HL-60 (cell line): Measurements from ENCODE around the gene AHI1.

ENCODE experiments used
- DNase-seq, 2 experiments: peaks; one replicate each; pipeline ENCODE4 v3.0.0-alpha.2; 2010 to 2020; ENCODE audit warnings: low read depth in 1 of 2, low spot score in 1 of 2
- H3K27ac ChIP-seq: fragments of 250-450 bp; sonication (Bioruptor Pico); replicated peaks from 2 replicates; pipeline ENCODE4 v1.5.1; 2020; ENCODE audit warnings: mild to moderate bottlenecking, moderate library complexity
- H3K27me3 ChIP-seq: fragments of 250-450 bp; sonication (Bioruptor Pico); 2 replicates; pipeline ENCODE4 v1.5.1; 2021; ENCODE audit warnings: mild to moderate bottlenecking, moderate library complexity; ENCODE audit not compliant: insufficient read depth, poor library complexity, severe bottlenecking
- H3K4me3 ChIP-seq: replicated peaks from 2 replicates; pipeline ENCODE4 v1.5.1; 2011; ENCODE audit warnings: mild to moderate bottlenecking, control low read depth, low read length; ENCODE audit not compliant: insufficient read depth
- CTCF ChIP-seq: IDR thresholded peaks from one replicate; pipeline ENCODE4 v1.5.1; 2011; ENCODE audit warnings: low read length, control low read depth, inconsistent platforms; ENCODE audit not compliant: insufficient read depth
- GABPA ChIP-seq: IDR thresholded peaks from 2 replicates; pipeline ENCODE4 v1.6.1; 2012; ENCODE audit warnings: low read depth
- POLR2AphosphoS5 ChIP-seq: IDR thresholded peaks from 2 replicates; pipeline ENCODE4 v1.6.1; 2012; ENCODE audit warnings: low read depth
- REST ChIP-seq: IDR thresholded peaks from 2 replicates; pipeline ENCODE4 v1.6.1; 2012; ENCODE audit warnings: low read depth; ENCODE audit not compliant: insufficient replicate concordance
- SPI1 ChIP-seq: IDR thresholded peaks from 2 replicates; pipeline ENCODE4 v1.6.1; 2012; ENCODE audit warnings: low read depth, mild to moderate bottlenecking, borderline replicate concordance

AHI1 gene

DNA sequence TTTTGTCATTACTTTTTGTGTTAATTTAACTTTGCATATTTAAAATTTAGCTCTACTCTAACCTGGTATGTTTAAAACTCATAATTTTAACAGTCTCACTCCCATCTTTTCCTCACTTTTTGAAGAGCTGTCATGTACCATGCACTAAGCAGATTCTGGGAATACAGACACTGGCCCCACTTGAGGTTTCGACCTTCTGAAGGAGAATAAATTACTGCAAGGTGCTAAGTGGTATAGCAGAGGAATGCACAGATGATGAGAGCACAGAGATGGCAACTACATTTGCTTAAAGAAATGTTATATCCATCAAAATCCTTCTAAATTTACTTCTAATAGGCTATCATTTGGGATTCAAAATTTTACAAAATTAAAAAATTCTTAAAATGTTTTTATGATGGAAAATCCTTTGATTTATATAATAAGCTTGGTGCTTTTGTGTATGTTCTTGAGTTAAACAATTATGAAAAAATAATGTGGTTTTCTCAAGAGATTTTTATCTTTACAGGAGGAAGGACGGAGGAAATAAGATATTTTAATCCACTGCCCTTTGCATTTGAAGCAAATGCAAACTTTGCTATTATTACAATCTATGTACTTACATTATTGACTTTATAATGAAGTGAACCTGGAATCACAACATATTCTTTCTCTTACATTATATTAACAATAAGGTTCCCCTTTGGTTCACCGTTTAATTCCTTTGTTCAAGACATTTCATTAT lies 79.3 kb downstream of the AHI1 start:
- Histone ChIP-seq H3K27me3 (no peaks in the 10 kb centered on the region), H3K27ac (no peak overlapping the region), H3K4me3 (no peak overlapping the region)
- TF ChIP-seq CTCF (no peak), GABPA (no peak), SPI1 (no peak), POLR2AphosphoS5 (no peak), REST (no peak)
- no peak for DNase-seq

GRCh38 chr6:135412761-135413160 lies 84.8 kb downstream of the AHI1 start:
- no peak overlapping the region for H3K27ac ChIP-seq
- no peaks in the 10 kb centered on the region for H3K27me3 ChIP-seq
- TF ChIP-seq POLR2AphosphoS5 (no peak), GABPA (no peak), SPI1 (no peak), CTCF (no peak), REST (no peak)
- no peak for DNase-seq
- no peak overlapping the region for H3K4me3 ChIP-seq

- TF ChIP-seq CTCF (no peak), REST (no peak), SPI1 (no peak), GABPA (no peak), POLR2AphosphoS5 (no peak)
- Histone ChIP-seq H3K27me3 (no peaks in the 10 kb centered on the region), H3K4me3 (no peak overlapping the region), H3K27ac (no peak overlapping the region)
- no peak for DNase-seq
Observed at GRCh38 chr6:135411849-135412248, 85.7 kb downstream of the AHI1 start.
